HepG2 (cell line): ENCODE results near the gene ATAD1. TPM values are rescaled to one million over a fixed set of nuclear protein-coding genes. Genes with fewer than 3 reads are reported as not detected.
A peak's percentile ranks its signal among the peaks of the same experiment; 100 is the strongest.

Experiments
- ATAC-seq: fragments of 200-7000 bp; cut with Tn5 transposase; 3 replicates; pipeline ENCODE4 v1.9.1; 2020; ENCODE audit warnings: mild to moderate bottlenecking, moderate library complexity
- BruUV-seq: library from RNA; stranded (reverse); fragments of 400-500 nt; replicated peaks from 2 replicates; lab custom pipeline; 2021; lab: Mats Ljungman, UMichigan
- CTCF ChIA-PET: fragments of 300-600 bp; formaldehyde crosslinking; extraction: SDS; loops from one replicate; lab custom pipeline; 2021; ENCODE audit warnings: low total read pairs, inconsistent platforms, low intra/inter-chr PET ratio; lab: Yijun Ruan, JAX
- POLR2A ChIA-PET: fragments of 350-600 bp; sonication (Branson Sonifier 250); formaldehyde crosslinking; loops from one replicate; lab custom pipeline; 2020; ENCODE audit warnings: antibody characterized with exemption, inconsistent platforms; lab: Yijun Ruan, JAX
- DNase-seq: peaks from one replicate; pipeline ENCODE4 v3.0.0-alpha.2; 2015; ENCODE audit warnings: low spot score
- FAIRE-seq: peaks from 3 replicates; lab custom pipeline; 2011; peaks lifted over from hg19 to GRCh38; lab: Jason Lieb, UNC
- H2AFZ ChIP-seq: one replicate; pipeline ENCODE4 v1.6.1; 2011; ENCODE audit warnings: low read length, inconsistent platforms
- H3K27ac ChIP-seq: fragments of 300-600 bp; 3 replicates; pipeline ENCODE4 v1.8.0; 2011; ENCODE audit warnings: mixed run types, mild to moderate bottlenecking, mixed read lengths, low read length, inconsistent platforms; ENCODE audit not compliant: insufficient read depth; ENCODE audit errors: extremely low read length
- H3K27me3 ChIP-seq, 2 experiments: fragments of 200-600 bp in 1 of 2; 2 replicates in 1 of 2; 3 replicates in 1 of 2; pipeline versions ENCODE4 v1.6.0 to v1.8.0; 2011; ENCODE audit warnings: low read length in 2 of 2, mild to moderate bottlenecking in 2 of 2, moderate library complexity in 2 of 2, inconsistent platforms in 1 of 2; ENCODE audit not compliant: insufficient read depth in 2 of 2, control insufficient read depth in 1 of 2
- H3K36me3 ChIP-seq, 2 experiments: fragments of 200-600 bp in 1 of 2; replicated peaks in 1 of 2; 2 replicates in 1 of 2; 3 replicates in 1 of 2; pipeline versions ENCODE4 v1.5.1 to v1.8.0; 2011; ENCODE audit warnings: low read length in 2 of 2, inconsistent platforms in 1 of 2; ENCODE audit not compliant: insufficient read depth in 2 of 2, control insufficient read depth in 1 of 2
- H3K4me1 ChIP-seq: 2 replicates; pipeline ENCODE4 v1.5.1; 2012; ENCODE audit warnings: low read length, inconsistent platforms; ENCODE audit not compliant: insufficient read depth
- H3K4me2 ChIP-seq: 2 replicates; pipeline ENCODE4 v1.6.0; 2011; ENCODE audit warnings: low read depth, low read length, inconsistent platforms
- H3K4me3 ChIP-seq, 3 experiments: fragments of 200-600 bp in 1 of 3; sonication (generic), shearing (Covaris generic) in 1 of 3; replicated peaks in 1 of 3; 2 replicates each; pipeline ENCODE4 v1.5.1; 2011 to 2016; ENCODE audit warnings: low read length in 3 of 3, inconsistent platforms in 2 of 3, low read depth in 2 of 3, mild to moderate bottlenecking in 2 of 3, control low read depth in 1 of 3, mixed read lengths in 1 of 3; ENCODE audit not compliant: insufficient read depth in 1 of 3
- H3K79me2 ChIP-seq: one replicate; pipeline ENCODE4 v1.6.1; 2011; ENCODE audit warnings: low read length, inconsistent platforms; ENCODE audit not compliant: insufficient read depth
- H3K9ac ChIP-seq: 2 replicates; pipeline ENCODE4 v1.6.0; 2011; ENCODE audit warnings: mild to moderate bottlenecking, low read depth, low read length, inconsistent platforms; ENCODE audit not compliant: insufficient read depth
- H3K9me3 ChIP-seq: 2 replicates; pipeline ENCODE4 v1.5.1; 2012; ENCODE audit warnings: mild to moderate bottlenecking, low read length
- H4K20me1 ChIP-seq: 2 replicates; pipeline ENCODE4 v1.6.0; 2011; ENCODE audit warnings: inconsistent platforms, mild to moderate bottlenecking, low read length, moderate library complexity; ENCODE audit not compliant: insufficient read depth
- CTCF ChIP-seq: sonication (generic); formaldehyde crosslinking; IDR thresholded peaks from 2 replicates; pipeline ENCODE4 v1.5.0; 2020; ENCODE audit warnings: mild to moderate bottlenecking, missing genetic modification reagents, moderate library complexity
- MAFF ChIP-seq: IDR thresholded peaks from 2 replicates; pipeline ENCODE4 v1.6.1; 2011; ENCODE audit warnings: low read depth, low read length, improper control_type of control experiment
- MAFK ChIP-seq, 2 experiments: IDR thresholded peaks in 1 of 2; conservative IDR thresholded peaks in 1 of 2; 2 replicates each; pipeline ENCODE4 v1.6.1; 2011; ENCODE audit warnings: improper control_type of control experiment in 2 of 2, low read length in 2 of 2
- MATR3 ChIP-seq: sonication (generic); formaldehyde crosslinking; IDR thresholded peaks from 2 replicates; pipeline ENCODE4 v1.4.0; 2020; ENCODE audit warnings: missing genetic modification reagents
- PHB2 ChIP-seq: fragments of 450-650 bp; IDR thresholded peaks from 2 replicates; pipeline ENCODE4 v1.6.1; 2018; ENCODE audit not compliant: partially characterized antibody
- RBFOX2 ChIP-seq: fragments of 200-400 bp; formaldehyde crosslinking; IDR thresholded peaks from 2 replicates; pipeline ENCODE4 v1.6.1; 2017; ENCODE audit warnings: low read depth, mild to moderate bottlenecking, low read length
- SKI ChIP-seq: fragments of 450-650 bp; IDR thresholded peaks from one replicate; pipeline ENCODE4 v1.6.1; 2018; ENCODE audit warnings: mild to moderate bottlenecking; ENCODE audit not compliant: partially characterized antibody
- ZBTB39 ChIP-seq: sonication (generic); formaldehyde crosslinking; IDR thresholded peaks from 2 replicates; pipeline ENCODE4 v1.5.0; 2020; ENCODE audit warnings: missing genetic modification reagents
- ZBTB49 ChIP-seq: sonication (generic); formaldehyde crosslinking; IDR thresholded peaks from 2 replicates; pipeline ENCODE4 v1.4.0; 2020; ENCODE audit warnings: missing genetic modification reagents, borderline replicate concordance
- in situ Hi-C: cut with HindIII; loops from 2 replicates; pipeline ENCODE4 v1.10.0; 2017; ENCODE audit warnings: low pct_unique_long_range_greater_than_20kb; ENCODE audit not compliant: extremely low pct_ligation_motif_present
- intact Hi-C: fragments of 100-400 bp; cut with micrococcal nuclease; formaldehyde crosslinking; loops from one replicate; pipeline ENCODE4 v1.10.0; 2022; ENCODE audit not compliant: unreplicated experiment
- polyA plus RNA-seq, 8 experiments: library from polyadenylated mRNA; depleted of rRNA in 3 of 8; stranded (reverse) in 7 of 8; unstranded in 1 of 8; fragments of >200 nt; fragmentation: Illumina TruSeq in 4 of 8; extraction: Trizol in 4 of 8; gene quantifications; 2 replicates each; pipeline versions ENCODE4 v1.2.1 to v1.2.3, GENCODE V29; 2011 to 2016; ENCODE audit warnings: low read depth in 4 of 8, missing spikeins in 1 of 8, mixed read lengths in 1 of 8; ENCODE audit not compliant: insufficient read depth in 1 of 8
- total RNA-seq, 5 experiments: library from RNA; depleted of rRNA; stranded (reverse); fragments of >200 nt; fragmentation: Illumina TruSeq; extraction: Trizol; gene quantifications; 2 replicates each; pipeline ENCODE4 v1.2.3, GENCODE V29; 2016; ENCODE audit warnings: low read depth in 1 of 5

ATAD1 gene
- total and polyA plus RNA-seq, 2 of the 13 experiments (the other 11 are each of a cell fraction or from before 2014, with no cell fraction given): 14.9 to 28.2 TPM

GRCh38 chr10:87826653-87827052, 8.6 kb upstream of the ATAD1 start:
- Histone ChIP-seq H3K79me2 (no peaks in the 10 kb centered on the region), H3K27me3 (no peaks in the 10 kb centered on the region), H3K4me3 (no peak overlapping the region), H3K9ac (no peak overlapping the region), H3K4me1 (no peaks in the 10 kb centered on the region), H3K9me3 (no peaks in the 10 kb centered on the region), H3K27ac (no peak overlapping the region), H3K4me2 (no peak overlapping the region), H3K36me3 (no peaks in the 10 kb centered on the region), H2AFZ (no peak overlapping the region), H4K20me1 (no peaks in the 10 kb centered on the region)
- ChIA-PET CTCF (no interaction called here), POLR2A (no interaction called here)
- BruUV-seq: no TSS peak
- TF ChIP-seq MAFF (peak; percentile 97), MATR3 (CRISPR knock-in tag) (no peak), ZBTB39 (CRISPR knock-in tag) (no peak), MAFK (conservative IDR thresholded peaks at IDR 0.05 in 1 of 2, IDR thresholded peaks at IDR 0.05 in 1 of 2; ENCODE audit: low read length in 2 of 2) (peak; percentile 95 to 97), PHB2 (no peak), SKI (no peak), ZBTB49 (CRISPR knock-in tag) (no peak), CTCF (no peak), RBFOX2 (no peak)
- DNase-seq: no peak
- in situ Hi-C loops: no loop called here
- intact Hi-C loops: no loop called here
- no peak for ATAC-seq
- no peak for FAIRE-seq
